Measurements from ENCODE around the gene HELZ2.

GRCh38 chr20:63617092-63617875 lies 43.2 kb upstream of the HELZ2 start:
- no peak for TF ChIP-seq CTCF (IDR thresholded peaks at IDR 0.05)
- no peak for TF ChIP-seq POLR2A (IDR thresholded peaks at IDR 0.05)
